Spinal cord (tissue), 10 donors: Measurements from ENCODE around the gene DNAJA4. TPM values are rescaled to one million over a fixed set of nuclear protein-coding genes. Genes with fewer than 3 reads are reported as not detected.
A peak's percentile ranks its signal among the peaks of the same experiment; 100 is the strongest.

ENCODE experiments used
- DNase-seq, 6 donors: peaks; one replicate each; pipeline versions ENCODE4 v3.0.0 to v3.0.0-alpha.2; 2013 to 2015; ENCODE audit warnings: low spot score in 6 of 6, low read depth in 4 of 6
- H3K27ac ChIP-seq: one replicate; pipeline ENCODE4 v1.5.1; 2013; ENCODE audit warnings: low read depth, low read length, control low read depth
- H3K27me3 ChIP-seq: one replicate; pipeline ENCODE4 v1.6.1; 2013; ENCODE audit warnings: low read length; ENCODE audit not compliant: control insufficient read depth, insufficient read depth
- H3K36me3 ChIP-seq: one replicate; pipeline ENCODE4 v1.6.1; 2013; ENCODE audit warnings: low read length; ENCODE audit not compliant: control insufficient read depth, insufficient read depth
- H3K4me1 ChIP-seq: one replicate; pipeline ENCODE4 v1.6.1; 2013; ENCODE audit warnings: low read length; ENCODE audit not compliant: control insufficient read depth, insufficient read depth
- H3K4me3 ChIP-seq: one replicate; pipeline ENCODE4 v1.5.1; 2013; ENCODE audit warnings: low read depth, low read length, control low read depth
- H3K9me3 ChIP-seq: one replicate; pipeline ENCODE4 v1.6.1; 2013; ENCODE audit warnings: low read length; ENCODE audit not compliant: control insufficient read depth, insufficient read depth
- WGBS: methylation state at CpG from one replicate; pipeline ENCODE4 v1.1.5; 2013; ENCODE audit warnings: missing lambda C conversion rate; ENCODE audit not compliant: insufficient coverage; 5-methylcytosine and 5-hydroxymethylcytosine counted together
- polyA plus RNA-seq, 2 donors: library from polyadenylated mRNA; unstranded; fragments of 120-200 nt; gene quantifications; one replicate each; pipeline ENCODE4 v1.2.1, GENCODE V29; 2013; ENCODE audit not compliant: insufficient read length in 2 of 2
- total RNA-seq, 2 donors: library from RNA; depleted of rRNA in 1 of 2; stranded (reverse); fragments of 120-200 nt in 1 of 2; fragments of >200 nt in 1 of 2; gene quantifications; one replicate each; pipeline versions ENCODE4 v1.2.3 to v1.2.4, GENCODE V29; 2013 to 2014
- donor health status: healthy.

The DNAJA4 gene
- total and polyA plus RNA-seq, 4 donors, result 21.7 to 72.7 (median 63.2) TPM

DNA sequence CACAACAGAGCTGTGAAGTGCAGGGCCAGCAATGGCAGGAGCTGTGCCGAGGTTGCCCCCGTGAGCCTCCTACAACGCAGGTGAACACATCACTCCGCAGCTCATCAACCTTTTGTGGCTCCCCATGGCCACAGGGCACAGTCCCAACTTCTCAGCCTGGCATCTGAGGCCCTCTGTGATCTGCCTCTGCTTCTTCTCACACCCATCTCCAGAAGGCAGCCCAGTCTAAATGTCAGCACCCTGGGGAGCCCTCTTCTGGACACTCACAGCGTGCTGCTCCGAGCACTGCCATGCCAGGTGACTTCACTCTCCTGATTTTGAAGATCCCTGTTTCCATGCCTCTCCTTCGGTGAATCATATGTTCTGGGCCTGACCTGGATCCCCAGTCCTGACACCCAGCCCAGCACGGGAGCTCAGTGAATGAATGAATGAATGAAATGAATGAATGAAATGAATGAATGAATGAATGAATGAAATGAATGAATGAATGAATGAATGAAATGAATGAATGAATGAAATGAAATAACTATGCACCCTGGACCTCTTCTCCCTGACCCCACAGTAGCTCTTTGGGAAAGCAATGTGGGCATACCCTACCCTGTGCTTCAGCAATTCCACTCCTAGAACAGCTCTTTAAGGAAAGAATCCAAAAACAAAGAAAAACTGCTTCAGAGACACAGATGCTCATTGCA is 52.9 kb downstream of the DNAJA4 start:
- WGBS, result 69% methylated on average over 8 of the region's 8 CpGs
- Histone ChIP-seq H3K27ac (peak overlapping the region; percentile 78), H3K36me3 (no peaks in the 10 kb centered on the region), H3K4me1 (peaks cover 39% of the 10 kb centered on the region), H3K4me3 (no peak overlapping the region), H3K27me3 (peaks cover 1% of the 10 kb centered on the region), H3K9me3 (no peaks in the 10 kb centered on the region)
- DNase-seq, result peak in 1 of 6 donors; percentile 39

DNA sequence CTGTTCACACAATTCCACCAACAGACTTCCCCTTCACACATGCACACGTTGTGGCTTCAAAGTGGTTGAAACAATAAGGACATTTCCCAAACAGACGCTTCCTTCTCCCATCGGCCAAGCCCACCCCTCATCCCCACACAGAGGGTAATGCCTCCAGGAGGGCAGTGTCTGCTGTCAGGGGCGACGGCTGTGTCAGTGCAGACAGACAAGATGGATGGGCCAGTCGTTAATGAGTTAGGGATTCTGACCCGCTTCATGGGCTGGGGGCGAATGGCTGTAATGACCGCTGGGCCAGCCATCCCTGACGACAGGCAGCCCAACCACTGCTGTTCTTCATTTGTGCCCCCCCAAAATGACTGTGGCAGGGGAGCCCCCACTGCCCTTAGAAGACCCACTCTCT is 55.2 kb downstream of the DNAJA4 start:
- no peak overlapping the region for H3K27ac ChIP-seq
- H3K4me1 ChIP-seq, result peaks cover 61% of the 10 kb centered on the region
- no peaks in the 10 kb centered on the region for H3K36me3 ChIP-seq
- no peaks in the 10 kb centered on the region for H3K9me3 ChIP-seq
- H3K4me3 ChIP-seq, result no peak overlapping the region
- peaks cover 3% of the 10 kb centered on the region for H3K27me3 ChIP-seq
- WGBS, result 40% methylated on average over 7 of the region's 10 CpGs
- no peak for DNase-seq

DNA sequence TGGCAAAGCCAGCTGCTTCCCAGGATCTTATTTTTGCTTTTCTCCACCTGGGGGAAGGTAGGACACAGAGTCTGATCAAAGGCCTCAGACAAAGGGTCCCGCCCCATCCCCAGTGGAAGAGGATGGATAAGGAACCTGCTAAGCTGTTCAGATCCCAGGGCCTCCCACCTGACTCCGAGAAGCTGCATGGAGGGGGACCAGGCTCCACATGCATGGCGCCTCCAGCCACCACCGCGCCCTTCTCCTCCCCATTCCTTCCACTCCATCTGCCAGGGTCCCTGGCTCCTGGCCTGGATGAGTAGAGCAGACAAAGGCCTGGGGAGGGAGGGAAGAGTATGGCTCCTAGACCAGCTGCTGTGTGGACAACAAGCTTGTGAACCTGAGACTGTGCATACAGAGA is 55.8 kb downstream of the DNAJA4 start:
- Histone ChIP-seq H3K27me3 (peaks cover 3% of the 10 kb centered on the region), H3K36me3 (no peaks in the 10 kb centered on the region), H3K27ac (no peak overlapping the region), H3K4me3 (no peak overlapping the region), H3K4me1 (peaks cover 64% of the 10 kb centered on the region), H3K9me3 (no peaks in the 10 kb centered on the region)
- WGBS, result 83% methylated on average over 2 of the region's 5 CpGs
- peak in 1 of 6 donors; percentile 22 for DNase-seq

DNA sequence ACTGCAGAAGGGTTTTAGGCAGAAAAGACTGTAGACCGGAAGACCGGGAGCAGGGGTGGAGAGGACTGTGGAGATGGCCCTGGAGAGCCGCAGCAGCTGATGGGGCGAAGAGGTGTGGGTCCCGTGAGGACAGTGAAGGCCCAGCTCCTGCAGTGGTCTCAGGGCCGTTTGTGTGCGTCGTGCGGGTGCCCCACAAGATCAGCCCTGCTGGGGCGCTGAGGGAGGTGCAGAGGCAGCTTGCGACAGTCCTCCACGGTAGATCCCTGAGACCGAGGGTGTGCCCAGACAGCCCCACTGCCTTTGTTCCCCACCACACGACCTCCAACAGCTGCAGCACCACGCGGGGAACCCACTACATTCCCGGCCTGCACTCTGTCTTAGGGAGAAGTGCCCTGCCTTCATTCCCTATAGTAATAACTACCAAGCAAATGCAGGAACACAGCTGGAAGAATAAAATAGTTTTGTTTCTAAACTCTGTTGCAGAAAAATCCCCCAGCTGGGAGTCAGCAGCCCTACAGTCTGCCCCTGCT is 56.7 kb downstream of the DNAJA4 start:
- H3K27ac ChIP-seq, result no peak overlapping the region
- H3K9me3 ChIP-seq, result no peaks in the 10 kb centered on the region
- no peaks in the 10 kb centered on the region for H3K36me3 ChIP-seq
- H3K27me3 ChIP-seq, result peaks cover 3% of the 10 kb centered on the region
- H3K4me1 ChIP-seq, result peaks cover 59% of the 10 kb centered on the region
- no peak overlapping the region for H3K4me3 ChIP-seq
- peak in 1 of 6 donors; percentile 30 for DNase-seq
- WGBS, result 71% methylated on average over 16 of the region's 17 CpGs

DNA sequence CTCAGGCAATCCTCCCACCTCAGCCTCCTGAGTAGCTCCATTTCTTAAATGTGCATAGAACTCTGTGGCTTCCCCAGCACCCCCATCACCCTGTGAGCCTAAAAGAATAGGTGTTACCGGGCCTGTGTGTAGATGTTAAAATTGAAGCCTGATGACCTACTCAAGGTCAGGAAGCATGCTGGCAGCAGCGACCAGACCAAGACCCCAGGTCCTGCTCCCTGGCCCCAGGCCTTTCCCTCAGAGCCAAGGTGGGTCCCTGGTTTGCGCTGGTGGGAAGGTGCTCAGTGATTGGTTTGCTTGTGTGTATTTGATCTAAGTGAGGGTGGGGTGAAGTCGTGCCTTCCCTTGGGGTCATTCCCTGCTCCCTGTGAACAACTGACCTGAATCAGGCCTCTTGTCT is 57.4 kb downstream of the DNAJA4 start:
- Histone ChIP-seq H3K9me3 (no peaks in the 10 kb centered on the region), H3K27me3 (peaks cover 3% of the 10 kb centered on the region), H3K36me3 (no peaks in the 10 kb centered on the region), H3K4me3 (no peak overlapping the region), H3K4me1 (peaks cover 53% of the 10 kb centered on the region), H3K27ac (peak overlapping the region; percentile 10)
- WGBS, result 76% methylated on average over 4 of the region's 4 CpGs
- DNase-seq, result no peak

DNA sequence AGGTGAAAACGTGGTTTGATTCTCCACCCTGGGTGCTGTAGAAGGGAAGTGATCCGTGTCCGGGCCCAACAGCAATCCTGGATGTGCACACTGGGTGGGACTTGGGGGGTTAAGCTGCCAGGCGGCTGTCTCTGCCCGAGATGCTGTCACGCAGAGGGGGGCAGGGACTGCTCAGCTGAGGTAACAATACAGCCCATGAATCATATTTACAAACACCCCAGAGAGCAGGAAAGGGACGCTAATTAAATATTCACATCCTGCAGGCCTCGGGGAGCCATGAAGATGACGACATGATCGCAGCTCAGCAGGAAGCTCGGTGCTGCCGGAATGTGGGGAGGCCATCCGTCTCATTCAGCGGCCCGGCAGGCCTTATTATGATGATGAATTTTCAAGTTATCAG is 57.9 kb downstream of the DNAJA4 start:
- H3K36me3 ChIP-seq, result no peaks in the 10 kb centered on the region
- H3K4me1 ChIP-seq, result peaks cover 48% of the 10 kb centered on the region
- H3K4me3 ChIP-seq, result no peak overlapping the region
- WGBS, result 16% methylated on average over 11 of the region's 15 CpGs
- peak in 2 of 6 donors; percentile 60 to 93 for DNase-seq
- peak overlapping the region; percentile 57 for H3K27ac ChIP-seq
- H3K9me3 ChIP-seq, result no peaks in the 10 kb centered on the region
- H3K27me3 ChIP-seq, result peaks cover 3% of the 10 kb centered on the region

DNA sequence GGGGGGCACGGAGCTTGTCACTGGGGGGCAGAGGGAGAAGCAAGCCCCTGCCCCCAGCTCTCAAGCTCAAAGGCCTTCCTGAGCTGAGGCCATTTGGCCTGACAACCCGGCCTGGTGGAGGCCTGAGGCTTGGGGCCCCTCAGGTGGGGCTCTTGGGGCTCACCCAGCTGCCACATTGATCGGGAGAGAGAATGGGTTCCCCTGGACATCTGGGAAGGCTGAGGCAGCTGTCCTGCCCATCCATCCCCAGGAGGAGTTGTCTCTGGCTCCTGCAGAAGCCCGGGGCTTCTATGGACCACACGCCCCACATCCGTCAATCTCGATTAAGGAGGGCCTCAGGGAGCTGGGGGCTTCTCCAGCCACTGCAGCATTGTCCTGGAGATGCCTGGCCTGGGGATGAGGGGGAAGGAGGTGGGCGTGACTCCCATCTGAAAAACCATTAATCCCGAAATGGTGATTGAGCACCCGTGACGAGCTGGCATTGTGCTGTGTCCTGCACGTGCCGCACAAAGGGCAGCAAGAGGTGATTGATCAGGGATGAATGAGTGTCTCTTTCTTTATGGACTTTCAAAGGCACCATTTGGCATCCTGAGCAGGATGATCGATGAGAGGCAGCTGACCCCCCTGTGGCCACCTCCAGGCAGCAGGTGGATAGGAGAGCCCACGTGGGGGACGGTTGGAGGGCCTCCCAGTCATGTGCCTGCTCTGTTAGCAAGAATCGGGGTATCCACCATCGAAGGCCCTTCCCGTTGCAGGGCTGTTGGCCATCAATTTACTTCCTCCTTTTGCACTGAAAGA is 58.6 kb downstream of the DNAJA4 start:
- no peaks in the 10 kb centered on the region for H3K9me3 ChIP-seq
- DNase-seq, result peak in 1 of 6 donors; percentile 95
- H3K4me1 ChIP-seq, result peaks cover 47% of the 10 kb centered on the region
- no peak overlapping the region for H3K4me3 ChIP-seq
- H3K36me3 ChIP-seq, result no peaks in the 10 kb centered on the region
- 33% methylated on average over 14 of the region's 19 CpGs for WGBS
- peaks cover 3% of the 10 kb centered on the region for H3K27me3 ChIP-seq
- peak overlapping the region; percentile 57 for H3K27ac ChIP-seq

DNA sequence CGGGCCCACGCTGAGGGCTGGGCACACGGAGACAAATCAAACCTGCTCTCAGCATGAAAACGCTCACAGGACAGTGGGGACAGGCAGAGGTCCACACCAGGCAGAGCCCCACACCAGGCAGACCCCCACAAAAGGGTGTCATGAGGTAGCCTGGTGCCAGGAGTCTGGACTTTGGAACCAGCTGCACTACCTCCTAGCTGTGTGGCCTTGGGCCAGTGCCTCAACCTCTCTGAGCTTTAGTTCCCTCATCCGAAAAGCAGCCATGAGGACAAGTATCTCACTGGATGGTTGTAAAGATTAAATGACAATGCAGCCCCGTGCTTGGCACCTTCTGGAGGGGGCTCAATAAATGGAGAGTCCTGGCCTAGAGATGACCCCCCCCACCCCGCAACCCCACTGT is 59.3 kb downstream of the DNAJA4 start:
- Histone ChIP-seq H3K4me1 (peaks cover 45% of the 10 kb centered on the region), H3K9me3 (no peaks in the 10 kb centered on the region), H3K27me3 (peaks cover 7% of the 10 kb centered on the region), H3K4me3 (no peak overlapping the region), H3K36me3 (no peaks in the 10 kb centered on the region), H3K27ac (no peak overlapping the region)
- DNase-seq, result no peak
- WGBS, result 51% methylated on average over 4 of the region's 7 CpGs

DNA sequence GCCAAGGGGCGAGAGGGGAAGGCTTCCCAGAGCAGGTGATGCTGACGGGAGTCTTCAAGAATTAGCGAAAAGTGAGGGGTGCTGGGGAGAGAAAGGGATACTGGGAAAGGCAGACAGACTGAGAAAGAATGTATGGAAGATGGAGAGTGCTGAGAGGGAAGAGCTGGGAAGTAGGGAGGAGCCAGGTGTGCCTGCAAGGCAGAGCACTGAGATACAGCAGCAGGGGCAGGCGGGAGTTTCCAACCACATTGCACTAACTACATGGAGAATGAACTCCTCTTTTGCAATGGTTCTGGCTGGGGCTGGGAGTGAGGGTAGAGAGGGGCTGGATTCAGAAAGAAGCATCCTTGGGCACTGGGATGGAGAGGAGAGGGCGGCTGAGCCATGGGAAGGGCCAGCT is 59.8 kb downstream of the DNAJA4 start:
- DNase-seq, result peak in 1 of 6 donors; percentile 52
- Histone ChIP-seq H3K27ac (no peak overlapping the region), H3K4me3 (no peak overlapping the region), H3K36me3 (no peaks in the 10 kb centered on the region), H3K9me3 (no peaks in the 10 kb centered on the region), H3K27me3 (peaks cover 7% of the 10 kb centered on the region), H3K4me1 (peaks cover 43% of the 10 kb centered on the region)
- 93% methylated on average over 4 of the region's 5 CpGs for WGBS
